Activated T-cell treated with anti-CD3 and anti-CD28 coated beads, Interleukin-2, amount 50 U/mL, for 48 hours (primary cell): ENCODE results near the gene SYNGR3.
A peak's percentile ranks its signal among the peaks of the same experiment; 100 is the strongest.

Experiments used
- DNase-seq, 2 experiments: peaks; one replicate each; pipeline ENCODE4 v3.0.0-alpha.2; 2020

Gene SYNGR3

GRCh38 chr16:1978476-1979120 lies 11.2 kb upstream of the SYNGR3 start:
- DNase-seq = no peak

- DNase-seq = peak; percentile 60 to 69
These were observed 10.3 kb upstream of the SYNGR3 start for GRCh38 chr16:1979271-1980029.

GRCh38 chr16:1980030-1980769 lies 9.6 kb upstream of the SYNGR3 start:
- DNase-seq = peak in 1 of 2 experiments; percentile 47

GRCh38 chr16:1980770-1981087 lies 9.0 kb upstream of the SYNGR3 start:
- no peak for DNase-seq

- DNase-seq = peak in 1 of 2 experiments; percentile 33
These were observed 8.4 kb upstream of the SYNGR3 start, which contains the start of gene NOXO1 for GRCh38 chr16:1981398-1981836. Gene NOXO1, minus strand, starts transcription at chr16:1981469. Its CDS starts 290 bp downstream, at chr16:1981179.

GRCh38 chr16:1982013-1982433 lies 7.7 kb upstream of the SYNGR3 start:
- no peak for DNase-seq

GRCh38 chr16:1982991-1983543 lies 6.7 kb upstream of the SYNGR3 start:
- DNase-seq = no peak

- DNase-seq = peak; percentile 83 to 89
These were observed 6.0 kb upstream of the SYNGR3 start, which contains the start of gene GFER for GRCh38 chr16:1983544-1984346. Gene GFER, plus strand, starts transcription at chr16:1984193. Its CDS starts 26 bp downstream, at chr16:1984219.

- DNase-seq = peak in 1 of 2 experiments; percentile 38
These were observed 5.2 kb upstream of the SYNGR3 start for GRCh38 chr16:1984347-1985225.

GRCh38 chr16:1985466-1986150 lies 4.2 kb upstream of the SYNGR3 start:
- no peak for DNase-seq

GRCh38 chr16:1987198-1987597 lies 2.6 kb upstream of the SYNGR3 start:
- no peak for DNase-seq

GRCh38 chr16:1990101-1990350 lies 256 bp downstream of the SYNGR3 start:
- DNase-seq = no peak

GRCh38 chr16:1990351-1991134 lies 773 bp downstream of the SYNGR3 start:
- peak; percentile 48 to 63 for DNase-seq

- DNase-seq = peak; percentile 64 to 66
These were observed 1.4 kb downstream of the SYNGR3 start for GRCh38 chr16:1991135-1991551.

- DNase-seq = no peak
These were observed 1.8 kb downstream of the SYNGR3 start for GRCh38 chr16:1991588-1991947.

- DNase-seq = peak; percentile 98 to 99
These were observed 2.4 kb downstream of the SYNGR3 start for GRCh38 chr16:1991948-1992703.

- no peak for DNase-seq
These were observed 3.0 kb downstream of the SYNGR3 start for GRCh38 chr16:1992704-1993317.

- DNase-seq = peak; percentile 50 to 58
These were observed 4.0 kb downstream of the SYNGR3 start for GRCh38 chr16:1993731-1994131.
